Stimulated activated CD4-positive, alpha-beta T cell treated with anti-CD3 and anti-CD28 coated beads, Interleukin-1b, Interleukin-23, amount 100 ng/mL, for 24 hours (primary cell): ENCODE results near the gene KLHDC1.
"Not testable (repeated sequence)": the region's sequence is repeated elsewhere in the genome, so short reads cannot be mapped to it uniquely, and the experiment has no call there.

Source experiments
- DNase-seq, 4 experiments: peaks; one replicate each; pipeline ENCODE4 v3.0.0-alpha.2; 2020; ENCODE audit warnings: low read depth in 4 of 4, low spot score in 1 of 4

Gene KLHDC1

DNA sequence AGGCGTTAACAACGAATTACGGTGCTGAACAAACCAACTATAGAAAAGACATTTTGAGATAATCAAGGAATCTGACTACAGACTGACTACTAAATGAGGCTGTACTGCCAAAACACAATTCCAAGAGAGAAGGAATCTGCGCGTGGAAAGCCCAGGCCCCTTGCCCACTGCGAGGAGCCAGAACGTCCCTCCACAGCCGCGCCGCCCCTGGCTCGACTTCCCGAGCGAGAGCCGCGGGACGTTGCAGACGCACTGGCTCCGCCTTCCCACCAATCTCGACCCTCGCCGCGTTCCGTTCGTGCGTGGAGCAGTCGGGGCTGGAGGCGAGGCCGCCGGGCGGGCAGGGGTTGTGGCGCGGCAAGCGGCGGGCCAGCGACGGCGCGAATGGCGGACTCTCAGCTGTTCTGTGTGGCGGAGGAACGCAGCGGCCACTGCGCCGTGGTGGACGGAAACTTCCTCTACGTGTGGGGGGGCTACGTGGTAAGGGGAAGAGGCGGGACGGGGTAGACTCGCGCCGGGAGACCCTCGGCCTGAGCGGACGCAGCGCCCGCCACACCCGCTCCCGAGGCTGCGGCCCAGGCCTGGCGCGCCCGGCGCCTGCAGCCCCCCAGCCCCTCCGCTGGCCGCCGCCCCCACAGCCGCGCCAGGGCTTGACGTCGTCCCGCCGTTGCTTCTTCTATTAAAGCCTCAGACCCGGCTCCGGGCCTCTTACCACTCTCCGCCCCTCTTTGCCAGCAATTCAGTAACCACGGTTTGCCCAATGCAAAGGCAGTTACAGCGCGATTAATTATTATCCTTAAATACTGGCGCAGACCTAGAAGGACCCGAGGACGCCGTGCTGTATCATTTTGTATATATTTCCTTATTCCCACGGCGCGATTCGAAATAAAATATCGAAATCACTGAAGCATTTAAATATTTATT lies at the start of gene KLHDC1:
Gene KLHDC1 (plus strand): TSS at position 310 of the 924 bp plus-strand sequence. CDS start 75 bp downstream, at position 385.
- peak; percentile 32 to 58 (median 47) for DNase-seq

GRCh38 chr14:49653508-49653907 lies 39.4 kb upstream of the KLHDC1 start:
- no peak for DNase-seq

DNA sequence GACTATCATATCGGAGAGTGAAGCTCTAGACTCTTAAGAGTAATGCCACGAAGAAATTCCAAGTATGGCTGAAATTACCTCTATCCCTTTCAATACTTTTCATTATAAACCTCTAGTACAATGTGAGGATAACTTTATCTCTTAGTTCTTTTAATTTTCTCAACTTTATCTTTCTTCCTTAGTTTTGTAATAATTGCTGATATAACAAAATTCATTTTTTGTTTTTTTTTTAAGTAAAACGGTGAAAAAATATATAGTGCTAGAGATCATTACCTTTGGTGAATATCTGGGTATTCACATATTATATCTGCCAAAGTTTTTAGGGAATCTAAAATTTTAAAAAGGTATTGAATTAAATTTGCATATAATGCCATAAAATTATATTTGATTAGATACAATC lies 38.4 kb upstream of the KLHDC1 start:
- DNase-seq = no peak

DNA sequence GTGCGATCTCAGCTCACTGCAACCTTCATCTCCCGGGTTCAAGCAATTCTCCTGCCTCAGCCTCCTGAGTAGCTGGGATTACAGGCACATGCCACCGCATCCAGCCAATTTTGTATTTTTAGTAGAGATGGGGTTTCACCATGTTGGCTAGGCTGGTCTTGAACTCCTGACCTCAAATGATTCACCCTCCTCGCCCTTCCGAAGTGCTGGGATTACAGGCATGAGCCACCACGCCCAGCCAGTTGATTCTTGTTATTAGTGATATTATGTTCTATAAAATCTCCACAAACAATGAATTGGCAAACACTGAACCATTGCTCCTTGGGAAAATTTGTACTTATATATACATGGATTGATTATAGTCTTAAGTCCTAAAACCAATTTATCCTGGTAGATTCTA lies 35.4 kb upstream of the KLHDC1 start:
- not testable (repeated sequence) for DNase-seq

- DNase-seq = no peak
Measured at GRCh38 chr14:49659526-49660455, 33.1 kb upstream of the KLHDC1 start.

DNA sequence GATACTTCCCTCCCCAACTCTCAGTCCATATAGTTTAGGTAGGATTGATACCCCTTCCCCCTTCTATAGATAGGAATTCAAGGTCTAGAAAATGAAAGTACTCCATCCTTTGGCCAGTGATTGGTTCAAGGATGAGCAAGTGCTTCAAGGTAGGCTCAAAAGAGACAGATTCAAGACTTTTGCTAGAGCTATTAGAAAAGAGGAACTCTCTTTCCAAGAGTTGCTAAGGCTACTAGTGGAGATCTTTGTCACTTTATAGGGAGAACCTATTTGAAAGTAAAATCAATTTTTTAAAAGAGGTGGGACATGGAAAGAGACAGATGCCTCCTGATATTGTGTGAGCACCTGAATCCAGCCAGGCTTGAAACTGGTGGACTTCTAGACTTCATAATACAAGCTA lies 22.4 kb upstream of the KLHDC1 start:
- DNase-seq = no peak

DNA sequence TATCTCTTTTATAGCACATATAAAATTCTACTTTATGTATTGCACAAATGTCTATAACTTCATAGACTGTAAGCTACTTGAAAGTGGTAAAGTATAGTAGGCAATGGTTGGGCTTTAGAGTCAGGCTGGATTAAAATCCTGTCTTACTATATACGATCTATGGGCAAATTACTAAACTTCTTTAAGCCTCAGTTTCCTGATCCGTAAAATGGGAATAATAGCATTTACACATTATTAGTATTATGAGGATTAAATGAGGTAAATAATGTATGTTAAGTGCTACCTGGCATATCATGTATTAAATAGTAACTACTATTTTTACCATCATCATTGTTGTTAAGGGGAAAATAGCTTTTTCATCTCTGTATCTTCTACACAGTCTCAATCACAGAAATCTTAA lies 19.3 kb upstream of the KLHDC1 start:
- no peak for DNase-seq

- DNase-seq = no peak
Measured at GRCh38 chr14:49677643-49678042, 15.3 kb upstream of the KLHDC1 start.

DNA sequence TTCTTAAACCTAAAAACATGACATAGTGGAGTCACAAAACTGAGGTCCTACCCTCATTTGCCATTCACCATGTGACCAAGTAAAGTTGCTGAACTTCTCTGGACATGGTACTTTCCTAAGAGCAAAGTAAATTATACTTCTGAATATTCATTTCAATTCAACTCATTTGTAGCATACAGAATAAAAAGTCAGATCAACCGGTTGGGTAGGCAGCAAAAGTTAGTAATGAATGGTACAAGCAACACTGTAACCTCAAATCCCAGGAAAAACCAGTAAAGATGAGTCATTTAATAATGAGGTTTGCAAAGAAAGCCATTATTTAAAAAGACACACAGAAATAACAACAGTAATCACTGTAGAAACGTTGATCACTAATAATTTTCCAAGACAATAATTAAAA lies 13.6 kb upstream of the KLHDC1 start:
- DNase-seq = no peak

DNA sequence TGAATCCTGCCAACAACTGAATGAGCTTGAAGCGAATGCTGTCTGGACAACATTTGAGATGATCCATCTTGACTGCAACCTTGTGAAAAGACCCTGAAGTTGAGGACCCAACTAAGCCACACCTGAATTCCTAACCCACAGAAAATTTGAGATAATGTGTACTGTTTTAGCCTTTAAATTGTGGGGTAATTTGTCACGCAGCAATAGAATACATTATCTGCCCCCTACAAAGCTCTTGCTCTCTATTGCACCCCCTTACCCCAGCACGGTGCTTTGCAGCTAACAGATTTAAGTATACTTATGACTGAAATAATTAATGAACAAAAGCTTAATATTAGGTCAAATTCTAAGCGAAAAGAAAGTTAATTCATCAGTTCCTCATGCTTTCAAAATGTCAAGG lies 6.5 kb upstream of the KLHDC1 start:
- DNase-seq = no peak

- peak; percentile 46 to 74 (median 69) for DNase-seq
Measured at GRCh38 chr14:49687942-49688700, 4.8 kb upstream of the KLHDC1 start, which contains the start of gene POLE2. TSS of gene POLE2 (minus strand) at chr14:49688214. CDS start at chr14:49688203, 11 bp downstream.

DNA sequence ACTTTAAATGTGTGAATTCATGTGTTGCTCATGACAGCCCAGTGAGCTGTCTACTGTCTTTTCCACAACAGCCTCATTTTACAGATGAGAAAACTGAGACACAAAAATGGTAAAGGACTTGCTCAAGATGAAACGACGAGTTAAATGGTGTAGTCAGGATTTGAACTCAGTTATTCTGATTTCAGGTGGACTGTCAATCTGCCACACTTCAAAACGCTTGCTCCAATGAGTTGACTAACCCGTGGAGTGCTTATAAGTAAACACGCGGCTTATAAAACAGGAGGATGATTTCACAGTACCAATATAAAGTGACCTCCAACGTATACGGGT lies 4.3 kb upstream of the KLHDC1 start:
- no peak for DNase-seq

DNA sequence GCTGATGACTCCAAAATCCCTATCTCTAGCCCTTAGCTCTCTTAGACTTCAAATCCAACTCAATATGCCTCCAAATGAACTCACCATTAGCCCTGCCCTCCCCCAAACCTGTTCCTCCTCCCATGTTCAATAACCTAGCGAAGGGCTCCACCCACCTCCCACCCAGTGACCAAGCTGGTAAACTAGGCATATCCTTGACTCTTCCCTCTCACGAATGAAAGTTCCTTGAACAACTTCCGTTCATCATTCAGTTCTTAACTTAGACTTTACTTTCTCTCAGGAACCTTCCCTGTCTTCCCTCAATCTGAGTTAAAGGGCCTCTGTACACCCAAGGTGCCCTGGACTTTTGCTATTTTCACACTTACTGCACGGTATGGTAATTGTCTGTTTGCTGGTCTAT lies 1.9 kb upstream of the KLHDC1 start:
- DNase-seq = no peak

DNA sequence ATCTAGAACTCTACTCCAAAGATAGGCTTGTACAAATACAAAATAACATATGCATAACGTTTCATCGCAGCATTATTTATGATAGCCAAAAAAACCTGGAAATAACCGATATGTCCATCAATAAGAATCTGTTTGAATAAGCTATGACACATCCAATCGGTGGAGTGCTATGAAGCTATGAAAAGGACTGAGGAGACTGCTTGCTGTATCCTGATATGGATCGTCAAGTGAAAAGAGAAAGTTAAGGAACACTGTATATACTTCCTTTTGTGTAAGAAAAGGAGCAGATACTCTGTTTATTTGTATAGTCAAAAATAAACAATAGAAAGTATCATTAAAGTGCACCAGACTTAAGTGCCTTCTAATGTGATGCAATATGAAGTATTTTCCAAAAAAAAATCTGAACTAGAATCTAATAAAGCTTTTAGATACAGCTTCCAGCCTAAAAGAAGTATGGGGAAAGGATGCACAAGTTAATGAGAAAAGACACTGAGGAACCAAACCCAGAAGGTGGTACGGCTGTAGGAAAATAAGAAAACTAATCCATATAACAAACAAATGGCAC lies 645 bp upstream of the KLHDC1 start:
- no peak for DNase-seq

- DNase-seq = not testable (repeated sequence)
Measured at GRCh38 chr14:49693735-49694124, 810 bp downstream of the KLHDC1 start.

- DNase-seq = no peak
Measured at GRCh38 chr14:49702725-49703124, 9.8 kb downstream of the KLHDC1 start.

DNA sequence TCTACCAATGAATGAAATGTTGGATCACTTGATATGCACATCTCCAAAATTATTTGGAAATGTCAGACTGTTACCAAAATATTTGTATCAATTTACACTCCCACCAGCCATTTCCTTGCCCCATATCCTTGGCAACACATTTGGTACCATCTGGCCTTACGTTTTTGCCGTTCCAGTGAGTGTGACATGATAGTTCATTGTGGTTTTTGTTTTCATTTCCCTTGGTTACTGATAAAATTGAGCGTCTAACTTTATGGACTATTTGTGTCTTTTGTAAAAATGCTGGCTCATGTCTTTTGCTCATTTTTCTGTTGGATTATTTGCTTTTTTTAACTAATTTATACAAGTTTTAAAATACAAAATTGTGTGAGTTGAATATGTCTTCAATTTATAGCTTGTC lies 11.0 kb downstream of the KLHDC1 start:
- DNase-seq = no peak

DNA sequence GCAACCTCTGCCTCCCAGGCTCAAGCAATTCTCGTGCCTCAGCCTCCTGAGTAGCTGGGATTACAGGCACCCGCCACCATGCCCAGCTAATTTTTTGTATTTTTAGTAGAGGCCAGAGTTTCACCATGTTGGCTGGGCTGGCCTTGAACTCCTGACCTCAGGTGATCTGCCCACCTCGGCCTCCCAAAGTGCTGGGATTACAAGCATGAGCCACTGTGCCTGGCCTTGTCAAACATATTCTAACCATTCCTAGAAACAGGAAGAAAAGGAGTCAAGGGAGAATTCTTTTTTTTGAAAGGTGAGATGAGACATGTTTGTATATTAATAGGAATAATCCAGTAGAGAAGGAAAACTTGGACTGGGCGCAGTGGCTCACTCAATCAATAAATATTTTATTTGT lies 11.6 kb downstream of the KLHDC1 start:
- not testable (repeated sequence) for DNase-seq

DNA sequence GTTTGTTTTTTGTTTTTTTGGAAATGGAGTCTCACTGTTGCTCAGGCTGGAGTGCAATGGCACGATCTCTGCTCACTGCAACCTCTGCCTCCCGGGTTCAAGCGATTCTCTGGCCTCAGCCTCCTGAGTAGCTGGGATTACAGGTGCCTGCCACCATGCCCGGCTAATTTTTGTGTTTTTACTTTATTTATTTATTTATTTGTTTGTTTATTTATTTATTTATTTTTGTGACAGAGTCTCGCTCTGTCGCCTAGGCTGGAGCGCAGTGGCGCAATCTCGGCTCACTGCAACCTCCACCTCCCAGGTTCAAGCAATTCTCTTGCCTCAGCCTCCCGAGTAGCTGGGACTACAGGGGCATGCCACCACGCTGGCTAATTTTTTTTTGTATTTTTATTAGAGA lies 18.1 kb downstream of the KLHDC1 start:
- DNase-seq = not testable (repeated sequence)

DNA sequence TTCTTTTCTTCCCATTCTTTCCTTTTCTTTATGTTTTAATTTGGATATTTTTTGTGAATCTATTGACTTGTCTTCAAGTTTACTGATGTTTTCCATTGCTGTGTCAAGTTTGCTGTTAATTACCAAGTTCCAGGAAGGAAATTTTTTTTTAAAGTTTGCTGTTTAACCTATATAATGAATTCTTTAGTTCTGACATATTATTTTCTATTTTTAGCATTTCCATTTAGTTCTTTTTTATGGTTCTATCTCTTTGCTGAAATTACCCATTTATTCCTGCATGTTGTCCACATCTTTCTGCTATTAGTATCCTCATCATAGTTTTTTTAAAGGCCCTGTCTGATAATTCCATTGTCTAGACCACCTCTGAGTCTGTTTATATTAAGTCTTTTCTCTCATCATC lies 27.8 kb downstream of the KLHDC1 start:
- DNase-seq = no peak
